ENCODE data around the gene ZNF423.

Gene ZNF423

GRCh38 chr16:49636608-49637007 lies 219.3 kb downstream of the ZNF423 start:
- no peak for DNase-seq

GRCh38 chr16:49635591-49636581 lies 220.0 kb downstream of the ZNF423 start:
- no peak for DNase-seq

- DNase-seq = no peak
Observed at GRCh38 chr16:49635009-49635350, 220.9 kb downstream of the ZNF423 start.

- no peak for DNase-seq
Observed at GRCh38 chr16:49634235-49635008, 221.5 kb downstream of the ZNF423 start.

GRCh38 chr16:49632795-49633184 lies 223.1 kb downstream of the ZNF423 start:
- no peak for DNase-seq

GRCh38 chr16:49632086-49632794 lies 223.7 kb downstream of the ZNF423 start:
- DNase-seq = no peak

- DNase-seq = no peak
Observed at GRCh38 chr16:49631187-49632041, 224.5 kb downstream of the ZNF423 start.

- DNase-seq = no peak
Observed at GRCh38 chr16:49630783-49631182, 225.1 kb downstream of the ZNF423 start.

GRCh38 chr16:49629851-49630250 lies 226.1 kb downstream of the ZNF423 start:
- no peak for DNase-seq

GRCh38 chr16:49628148-49628547 lies 227.8 kb downstream of the ZNF423 start:
- no peak for DNase-seq

- DNase-seq = no peak
Observed at GRCh38 chr16:49625311-49626065, 230.4 kb downstream of the ZNF423 start.

GRCh38 chr16:49623501-49624266 lies 232.2 kb downstream of the ZNF423 start:
- no peak for DNase-seq

GRCh38 chr16:49622421-49623402 lies 233.2 kb downstream of the ZNF423 start:
- no peak for DNase-seq

GRCh38 chr16:49622084-49622390 lies 233.9 kb downstream of the ZNF423 start:
- DNase-seq = no peak

- DNase-seq = no peak
Observed at GRCh38 chr16:49621241-49622083, 234.4 kb downstream of the ZNF423 start.

- DNase-seq = no peak
Observed at GRCh38 chr16:49620869-49621240, 235.1 kb downstream of the ZNF423 start.

- DNase-seq = no peak
Observed at GRCh38 chr16:49620158-49620868, 235.6 kb downstream of the ZNF423 start.

GRCh38 chr16:49619811-49620157 lies 236.1 kb downstream of the ZNF423 start:
- DNase-seq = no peak

Measured in NCI-H2171 (cell line).